Activated naive CD8-positive, alpha-beta T cell (primary cell): Measurements from ENCODE around the gene RASGRF1.

Source experiments
- H3K27ac Mint-ChIP-seq: one replicate; pipeline ENCODE4 v1.8.0; 2021; ENCODE audit warnings: mixed read lengths
- H3K27me3 Mint-ChIP-seq: one replicate; pipeline ENCODE4 v1.8.0; 2021; ENCODE audit warnings: mixed read lengths
- H3K36me3 Mint-ChIP-seq: one replicate; pipeline ENCODE4 v1.8.0; 2021; ENCODE audit warnings: mixed read lengths
- H3K4me1 Mint-ChIP-seq: one replicate; pipeline ENCODE4 v1.8.0; 2021; ENCODE audit warnings: low read depth, mixed read lengths
- H3K4me3 Mint-ChIP-seq: one replicate; pipeline ENCODE4 v1.8.0; 2021; ENCODE audit warnings: mild to moderate bottlenecking, mixed read lengths
- H3K9me3 Mint-ChIP-seq: one replicate; pipeline ENCODE4 v1.8.0; 2021; ENCODE audit warnings: low read depth, mixed read lengths

Gene RASGRF1

GRCh38 chr15:78977591-78978347 is 112.8 kb downstream of the RASGRF1 start:
- H3K9me3 Mint-ChIP-seq, result no peaks in the 10 kb centered on the region
- no peak overlapping the region for H3K27ac Mint-ChIP-seq
- H3K4me1 Mint-ChIP-seq, result no peaks in the 10 kb centered on the region
- no peak overlapping the region for H3K4me3 Mint-ChIP-seq
- H3K36me3 Mint-ChIP-seq, result no peaks in the 10 kb centered on the region
- no peaks in the 10 kb centered on the region for H3K27me3 Mint-ChIP-seq

GRCh38 chr15:78977091-78977571 is 113.4 kb downstream of the RASGRF1 start:
- Mint-ChIP-seq H3K36me3 (no peaks in the 10 kb centered on the region), H3K4me3 (no peak overlapping the region), H3K9me3 (no peaks in the 10 kb centered on the region), H3K4me1 (no peaks in the 10 kb centered on the region), H3K27ac (peak overlapping the region; percentile 2), H3K27me3 (no peaks in the 10 kb centered on the region)

- H3K36me3 Mint-ChIP-seq, result no peaks in the 10 kb centered on the region
- H3K4me3 Mint-ChIP-seq, result no peak overlapping the region
- H3K27me3 Mint-ChIP-seq, result no peaks in the 10 kb centered on the region
- H3K27ac Mint-ChIP-seq, result no peak overlapping the region
- no peaks in the 10 kb centered on the region for H3K9me3 Mint-ChIP-seq
- H3K4me1 Mint-ChIP-seq, result no peaks in the 10 kb centered on the region
Measured at GRCh38 chr15:78976691-78977090, 113.9 kb downstream of the RASGRF1 start.

- H3K4me3 Mint-ChIP-seq, result no peak overlapping the region
Measured at GRCh38 chr15:78974272-78974918, 116.2 kb downstream of the RASGRF1 start.

GRCh38 chr15:78969687-78970349 is 120.8 kb downstream of the RASGRF1 start:
- Mint-ChIP-seq H3K9me3 (no peaks in the 10 kb centered on the region), H3K27ac (no peak overlapping the region), H3K4me1 (no peaks in the 10 kb centered on the region), H3K4me3 (no peak overlapping the region), H3K27me3 (no peaks in the 10 kb centered on the region), H3K36me3 (no peaks in the 10 kb centered on the region)

More at GRCh38 chr15:78974272-78974918, 116.2 kb downstream of the RASGRF1 start:
- H3K27me3 Mint-ChIP-seq, result no peaks in the 10 kb centered on the region
- no peak overlapping the region for H3K27ac Mint-ChIP-seq
- no peaks in the 10 kb centered on the region for H3K36me3 Mint-ChIP-seq
- no peaks in the 10 kb centered on the region for H3K9me3 Mint-ChIP-seq
- H3K4me1 Mint-ChIP-seq, result no peaks in the 10 kb centered on the region

- Mint-ChIP-seq H3K36me3 (no peaks in the 10 kb centered on the region), H3K27ac (no peak overlapping the region), H3K4me1 (no peaks in the 10 kb centered on the region), H3K27me3 (no peaks in the 10 kb centered on the region), H3K4me3 (no peak overlapping the region), H3K9me3 (no peaks in the 10 kb centered on the region)
Measured at GRCh38 chr15:78968539-78969271, 121.9 kb downstream of the RASGRF1 start.

GRCh38 chr15:78968114-78968513 is 122.5 kb downstream of the RASGRF1 start:
- H3K36me3 Mint-ChIP-seq, result no peaks in the 10 kb centered on the region
- no peak overlapping the region for H3K4me3 Mint-ChIP-seq
- no peaks in the 10 kb centered on the region for H3K9me3 Mint-ChIP-seq
- no peaks in the 10 kb centered on the region for H3K27me3 Mint-ChIP-seq
- H3K27ac Mint-ChIP-seq, result no peak overlapping the region
- H3K4me1 Mint-ChIP-seq, result no peaks in the 10 kb centered on the region

- Mint-ChIP-seq H3K27ac (no peak overlapping the region), H3K9me3 (no peaks in the 10 kb centered on the region), H3K36me3 (peaks cover 2% of the 10 kb centered on the region), H3K27me3 (peaks cover 1% of the 10 kb centered on the region), H3K4me3 (no peak overlapping the region), H3K4me1 (no peaks in the 10 kb centered on the region)
Measured at GRCh38 chr15:78960308-78960707, 130.3 kb downstream of the RASGRF1 start.

- Mint-ChIP-seq H3K4me3 (no peak overlapping the region), H3K27me3 (peaks cover 1% of the 10 kb centered on the region), H3K27ac (no peak overlapping the region), H3K9me3 (no peaks in the 10 kb centered on the region), H3K36me3 (peaks cover 2% of the 10 kb centered on the region), H3K4me1 (no peaks in the 10 kb centered on the region)
Measured at GRCh38 chr15:78959360-78959759, 131.2 kb downstream of the RASGRF1 start.

- Mint-ChIP-seq H3K9me3 (no peaks in the 10 kb centered on the region), H3K27ac (no peak overlapping the region), H3K27me3 (peaks cover 1% of the 10 kb centered on the region), H3K4me3 (no peak overlapping the region), H3K36me3 (peaks cover 2% of the 10 kb centered on the region), H3K4me1 (no peaks in the 10 kb centered on the region)
Measured at GRCh38 chr15:78957416-78958093, 133.0 kb downstream of the RASGRF1 start.

GRCh38 chr15:78956937-78957336 is 133.6 kb downstream of the RASGRF1 start:
- Mint-ChIP-seq H3K4me1 (no peaks in the 10 kb centered on the region), H3K27ac (no peak overlapping the region), H3K9me3 (no peaks in the 10 kb centered on the region), H3K4me3 (no peak overlapping the region), H3K27me3 (peaks cover 1% of the 10 kb centered on the region), H3K36me3 (peaks cover 2% of the 10 kb centered on the region)

GRCh38 chr15:78955355-78955754 is 135.2 kb downstream of the RASGRF1 start:
- no peak overlapping the region for H3K4me3 Mint-ChIP-seq
- peaks cover 1% of the 10 kb centered on the region for H3K27me3 Mint-ChIP-seq
- H3K27ac Mint-ChIP-seq, result no peak overlapping the region
- H3K36me3 Mint-ChIP-seq, result no peaks in the 10 kb centered on the region
- no peaks in the 10 kb centered on the region for H3K9me3 Mint-ChIP-seq
- no peaks in the 10 kb centered on the region for H3K4me1 Mint-ChIP-seq

GRCh38 chr15:78951841-78952238 is 138.7 kb downstream of the RASGRF1 start:
- no peak overlapping the region for H3K4me3 Mint-ChIP-seq
- no peak overlapping the region for H3K27ac Mint-ChIP-seq
- no peaks in the 10 kb centered on the region for H3K4me1 Mint-ChIP-seq
- H3K27me3 Mint-ChIP-seq, result peaks cover 1% of the 10 kb centered on the region
- H3K36me3 Mint-ChIP-seq, result no peaks in the 10 kb centered on the region
- H3K9me3 Mint-ChIP-seq, result no peaks in the 10 kb centered on the region
